ENCODE measurements around the gene UNC45B. TPM values are rescaled to one million over a fixed set of nuclear protein-coding genes. Genes with fewer than 3 reads are reported as not detected.

UNC45B gene
- total RNA-seq, 1 experiment from 2014 or later, result not detected

GRCh38 chr17:35161281-35161761, 13.7 kb downstream of the UNC45B start:
- Histone ChIP-seq H3K36me3 (ENCODE audit: control insufficient read depth in 1 of 2, insufficient read depth in 2 of 2, low read length in 2 of 2) (no peaks in the 10 kb centered on the region), H3K9me2 (ENCODE audit: insufficient read depth) (no peaks in the 10 kb centered on the region; the same call in 1 of the 2 replicates), H4K20me1 (ENCODE audit: insufficient read depth) (no peaks in the 10 kb centered on the region), H3K9me3 (ENCODE audit: control insufficient read depth in 1 of 2, insufficient read depth in 1 of 2, low read depth in 1 of 2, low read length in 2 of 2) (no peaks in the 10 kb centered on the region), H3K79me2 (ENCODE audit: insufficient read depth, low read length) (no peaks in the 10 kb centered on the region), H2AFZ (ENCODE audit: low read depth, low read length, poor library complexity, severe bottlenecking) (no peak overlapping the region), H3K27me3 (ENCODE audit: insufficient read depth, low read length) (0 out of 2 replicates have a peak, but pooled peaks cover 7% of the 10 kb centered on the region), H3K27ac (ENCODE audit: low read depth, low read length) (no peak overlapping the region), H3K9ac (ENCODE audit: low read length) (no peak overlapping the region), H3K4me1 (ENCODE audit: control insufficient read depth in 1 of 2, insufficient read depth in 2 of 2, low read length in 2 of 2) (no peaks in the 10 kb centered on the region), H3K4me2 (ENCODE audit: low read length) (no peak overlapping the region), H3K4me3 (replicated peaks in 1 of 2; ENCODE audit: low read depth in 1 of 2, low read length in 2 of 2) (no peak overlapping the region)
- BruUV-seq (replicated peaks), result no TSS peak
- RAD21 ChIA-PET (ENCODE audit: low non-redundant PET in 1 of 2, low total read pairs in 2 of 2, uncharacterized antibody in 2 of 2, unreplicated experiment in 2 of 2), result no interaction called here
- ATAC-seq (no peak), DNase-seq (ENCODE audit: low read depth, low spot score) (no peak)
- POLR2A ChIA-PET, result no interaction called here
- intact Hi-C loops (cut with micrococcal nuclease), result no loop called here
- CTCF ChIA-PET, result no interaction called here
- TF ChIP-seq EZH2 (IDR thresholded peaks at IDR 0.05), result no peak

- Histone ChIP-seq H3K4me2 (ENCODE audit: low read length) (no peak overlapping the region), H3K9me2 (ENCODE audit: insufficient read depth) (no peaks in the 10 kb centered on the region; the same call in 1 of the 2 replicates), H3K36me3 (ENCODE audit: control insufficient read depth in 1 of 2, insufficient read depth in 2 of 2, low read length in 2 of 2) (no peaks in the 10 kb centered on the region), H3K4me3 (replicated peaks in 1 of 2; ENCODE audit: low read depth in 1 of 2, low read length in 2 of 2) (no peak overlapping the region), H3K4me1 (ENCODE audit: control insufficient read depth in 1 of 2, insufficient read depth in 2 of 2, low read length in 2 of 2) (no peaks in the 10 kb centered on the region), H3K9ac (ENCODE audit: low read length) (no peak overlapping the region), H2AFZ (ENCODE audit: low read depth, low read length, poor library complexity, severe bottlenecking) (no peak overlapping the region), H3K9me3 (ENCODE audit: control insufficient read depth in 1 of 2, insufficient read depth in 1 of 2, low read depth in 1 of 2, low read length in 2 of 2) (no peaks in the 10 kb centered on the region), H3K27me3 (ENCODE audit: insufficient read depth, low read length) (0 out of 2 replicates have a peak, but pooled peaks cover 7% of the 10 kb centered on the region), H4K20me1 (ENCODE audit: insufficient read depth) (no peaks in the 10 kb centered on the region), H3K27ac (ENCODE audit: low read depth, low read length) (no peak overlapping the region), H3K79me2 (ENCODE audit: insufficient read depth, low read length) (no peaks in the 10 kb centered on the region)
- ChIA-PET POLR2A (no interaction called here), RAD21 (ENCODE audit: low non-redundant PET in 1 of 2, low total read pairs in 2 of 2, uncharacterized antibody in 2 of 2, unreplicated experiment in 2 of 2) (no interaction called here), CTCF (no interaction called here)
- TF ChIP-seq FOSL1 (IDR thresholded peaks at IDR 0.05; ENCODE audit: low read depth) (no peak), JUND (IDR thresholded peaks at IDR 0.05) (no peak), CEBPB (IDR thresholded peaks at IDR 0.05; ENCODE audit: low read depth) (no peak)
- ATAC-seq (no peak), DNase-seq (ENCODE audit: low read depth, low spot score) (no peak)
- BruUV-seq (replicated peaks), result no TSS peak
- intact Hi-C loops (cut with micrococcal nuclease), result no loop called here
Measured at GRCh38 chr17:35162755-35163154, 15.1 kb downstream of the UNC45B start.

DNA sequence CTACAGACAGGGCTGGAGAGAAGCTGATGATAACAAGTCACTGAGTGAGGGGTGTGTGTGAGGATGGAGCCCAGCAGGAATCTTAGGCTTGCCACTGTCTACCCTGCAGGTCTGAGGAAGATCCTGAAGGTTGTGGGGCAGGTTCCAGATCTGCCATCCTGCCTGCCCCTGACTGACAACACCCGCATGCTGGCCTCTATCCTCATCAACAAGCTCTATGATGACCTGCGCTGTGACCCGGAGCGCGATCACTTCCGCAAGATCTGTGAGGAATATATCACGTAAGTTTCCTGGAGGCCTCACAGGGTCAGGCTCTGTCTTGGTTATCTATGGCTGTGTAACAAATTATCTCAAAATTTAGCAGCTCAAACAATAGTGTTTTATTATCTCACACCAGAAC, 16.3 kb downstream of the UNC45B start:
- no peaks in the 10 kb centered on the region for H3K4me1 ChIP-seq (ENCODE audit: control insufficient read depth in 1 of 2, insufficient read depth in 2 of 2, low read length in 2 of 2)
- H3K4me3 ChIP-seq (replicated peaks in 1 of 2; ENCODE audit: low read depth in 1 of 2, low read length in 2 of 2), result no peak overlapping the region
- DNase-seq (ENCODE audit: low read depth, low spot score) (no peak), ATAC-seq (no peak)
- CTCF ChIA-PET, result no interaction called here
- RAD21 ChIA-PET (ENCODE audit: low non-redundant PET in 1 of 2, low total read pairs in 2 of 2, uncharacterized antibody in 2 of 2, unreplicated experiment in 2 of 2), result no interaction called here
- TF ChIP-seq POLR2A (IDR thresholded peaks at IDR 0.05; ENCODE audit: borderline replicate concordance, extremely low read depth, insufficient read depth, insufficient read length), result no peak
- no peak for TF ChIP-seq ZBTB33 (IDR thresholded peaks at IDR 0.05; ENCODE audit: extremely low read depth, insufficient replicate concordance, low read length)
- no peak for TF ChIP-seq RAD21 (IDR thresholded peaks at IDR 0.05; ENCODE audit: low read depth)
- TF ChIP-seq YY1 (IDR thresholded peaks at IDR 0.05; ENCODE audit: extremely low read depth, insufficient replicate concordance, low read depth, low read length), result no peak
- no peak for TF ChIP-seq SIN3A (IDR thresholded peaks at IDR 0.05; ENCODE audit: low read depth)
- no peak for TF ChIP-seq CEBPB (IDR thresholded peaks at IDR 0.05; ENCODE audit: low read depth)
- no peak for TF ChIP-seq TCF7L2 (IDR thresholded peaks at IDR 0.05; ENCODE audit: borderline replicate concordance, extremely low read depth, insufficient read depth, insufficient read length)
- TF ChIP-seq JUND (IDR thresholded peaks at IDR 0.05), result no peak
- no peak for TF ChIP-seq ZNF274 (IDR thresholded peaks at IDR 0.05; ENCODE audit: low read depth, low read length)
- H2AFZ ChIP-seq (ENCODE audit: low read depth, low read length, poor library complexity, severe bottlenecking), result no peak overlapping the region
- H3K36me3 ChIP-seq (ENCODE audit: control insufficient read depth in 1 of 2, insufficient read depth in 2 of 2, low read length in 2 of 2), result no peaks in the 10 kb centered on the region
- H3K79me2 ChIP-seq (ENCODE audit: insufficient read depth, low read length), result no peaks in the 10 kb centered on the region
- H3K27me3 ChIP-seq (ENCODE audit: insufficient read depth, low read length), result 0 out of 2 replicates have a peak, but pooled peaks cover 7% of the 10 kb centered on the region
- no peaks in the 10 kb centered on the region; the same call in 1 of the 2 replicates for H3K9me2 ChIP-seq (ENCODE audit: insufficient read depth)
- no TSS peak for BruUV-seq (replicated peaks)
- no peak overlapping the region for H3K9ac ChIP-seq (ENCODE audit: low read length)
- no peaks in the 10 kb centered on the region for H4K20me1 ChIP-seq (ENCODE audit: insufficient read depth)
- intact Hi-C loops (cut with micrococcal nuclease), result no loop called here
- no peak overlapping the region for H3K27ac ChIP-seq (ENCODE audit: low read depth, low read length)
- no peaks in the 10 kb centered on the region for H3K9me3 ChIP-seq (ENCODE audit: control insufficient read depth in 1 of 2, insufficient read depth in 1 of 2, low read depth in 1 of 2, low read length in 2 of 2)
- no peak overlapping the region for H3K4me2 ChIP-seq (ENCODE audit: low read length)
- POLR2A ChIA-PET, result no interaction called here
